NK-92 (cell line): ENCODE data around the gene CACNA2D3.
"Not testable (repeated sequence)": the region's sequence is repeated elsewhere in the genome, so short reads cannot be mapped to it uniquely, and the experiment has no call there.

Source experiments
- DNase-seq: peaks from one replicate; lab custom pipeline; 2025; ENCODE audit not compliant: unreplicated experiment; lab: John Stamatoyannopoulos, UW

The CACNA2D3 gene

DNA sequence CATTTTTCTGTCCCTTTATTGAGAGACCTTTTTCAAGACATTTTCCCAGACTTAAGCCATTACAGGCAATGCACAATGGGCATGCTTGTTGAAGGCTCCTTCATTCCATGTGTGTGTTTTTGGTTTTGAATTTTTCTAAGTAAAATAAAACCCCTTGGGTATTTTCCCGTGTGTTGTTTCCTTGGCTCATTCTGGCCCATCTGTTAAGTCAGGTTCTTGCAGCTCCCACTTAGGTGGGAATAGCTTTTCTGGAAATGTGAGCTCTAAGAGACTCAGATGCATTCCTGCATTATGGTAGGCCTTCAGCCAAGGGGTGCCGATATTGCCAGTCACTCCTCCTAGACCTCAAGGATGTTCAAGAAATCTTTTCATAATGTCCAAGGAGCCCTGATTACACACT, 314.9 kb downstream of the CACNA2D3 start:
- no peak for DNase-seq

DNA sequence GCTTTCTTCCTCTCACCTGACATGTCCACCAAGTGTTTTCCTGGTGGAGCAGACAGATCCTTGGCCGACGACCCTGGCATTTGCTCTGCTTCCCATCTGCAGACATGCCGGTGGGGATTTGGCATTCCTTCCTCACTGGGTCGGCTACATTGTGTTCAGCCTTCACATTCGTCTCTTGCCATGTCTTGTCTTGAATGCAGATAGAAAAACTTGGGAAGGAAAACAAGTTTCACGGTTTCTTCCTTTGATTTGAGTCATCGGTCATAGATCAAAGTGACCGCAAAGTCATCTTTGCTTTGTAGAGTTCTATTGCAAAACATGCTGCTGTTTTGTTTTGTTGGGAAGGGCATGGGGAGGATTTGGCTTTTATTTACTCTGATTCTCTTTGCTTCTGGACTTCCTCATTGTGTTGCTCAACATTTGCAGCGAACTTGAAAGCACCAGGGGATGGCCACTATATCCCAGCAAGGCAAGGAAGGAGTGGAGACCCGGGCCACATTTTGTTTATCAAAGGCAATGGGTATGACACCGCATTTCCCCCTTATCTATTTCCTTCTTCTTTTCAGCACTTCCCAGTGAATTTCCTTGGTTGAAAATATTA, 321.3 kb downstream of the CACNA2D3 start:
- no peak for DNase-seq

DNA sequence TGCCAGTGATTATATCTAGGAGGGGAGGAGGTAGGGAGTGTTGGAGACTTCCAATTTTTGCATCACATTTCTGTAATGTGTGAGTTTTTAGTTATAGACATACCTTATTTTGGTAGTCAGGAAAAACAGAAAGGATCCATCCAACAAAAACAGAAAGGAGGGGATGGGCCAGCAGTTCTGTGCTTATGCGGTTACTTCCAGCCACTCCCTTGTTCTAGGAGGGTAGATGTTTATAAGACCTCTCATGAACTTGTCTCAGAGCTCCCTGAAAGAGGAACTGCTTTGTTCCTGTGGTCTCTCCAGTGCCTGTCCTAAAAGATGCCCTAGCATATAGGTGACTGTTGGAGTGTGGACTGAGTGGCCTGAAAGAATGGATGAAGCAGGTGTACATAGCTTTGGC, 323.3 kb downstream of the CACNA2D3 start:
- no peak for DNase-seq

DNA sequence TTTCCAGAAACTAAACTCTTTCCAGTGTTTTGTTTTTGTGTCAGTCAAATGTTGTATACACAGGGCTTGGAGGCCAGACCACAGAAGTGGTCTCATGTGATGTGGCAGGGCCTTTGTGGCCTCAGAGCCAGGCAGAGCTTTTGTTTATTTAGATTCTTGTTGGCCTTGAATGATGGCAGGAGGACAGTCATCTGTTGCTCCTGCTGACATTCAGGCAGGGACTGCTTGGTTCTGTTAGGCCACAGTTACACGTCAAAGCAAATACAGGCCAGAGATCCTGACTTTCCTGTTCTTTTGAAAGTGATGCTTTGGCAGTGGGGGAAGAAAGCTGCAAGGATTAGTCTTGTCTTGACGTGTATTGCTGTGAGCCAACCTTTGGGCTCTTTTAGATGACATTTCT, 325.1 kb downstream of the CACNA2D3 start:
- no peak for DNase-seq

DNA sequence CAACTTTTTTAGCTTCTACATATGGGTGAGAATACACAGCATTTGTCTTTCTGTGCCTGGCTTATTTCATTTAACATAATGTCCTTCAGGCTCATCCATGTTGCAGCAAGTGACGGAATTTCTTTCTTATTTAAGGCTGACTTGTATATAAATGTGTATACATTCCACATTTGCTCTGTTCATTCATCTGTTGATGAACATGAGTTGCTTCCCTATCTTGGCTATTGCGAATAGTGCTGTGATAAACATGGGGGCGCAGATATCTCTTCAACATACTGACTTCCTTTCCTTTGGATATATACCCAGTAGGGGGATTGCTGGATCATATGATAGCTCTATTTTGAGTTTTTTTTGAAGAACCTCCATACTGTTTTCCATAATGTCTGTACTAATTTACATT, 332.5 kb downstream of the CACNA2D3 start:
- DNase-seq, result no peak

DNA sequence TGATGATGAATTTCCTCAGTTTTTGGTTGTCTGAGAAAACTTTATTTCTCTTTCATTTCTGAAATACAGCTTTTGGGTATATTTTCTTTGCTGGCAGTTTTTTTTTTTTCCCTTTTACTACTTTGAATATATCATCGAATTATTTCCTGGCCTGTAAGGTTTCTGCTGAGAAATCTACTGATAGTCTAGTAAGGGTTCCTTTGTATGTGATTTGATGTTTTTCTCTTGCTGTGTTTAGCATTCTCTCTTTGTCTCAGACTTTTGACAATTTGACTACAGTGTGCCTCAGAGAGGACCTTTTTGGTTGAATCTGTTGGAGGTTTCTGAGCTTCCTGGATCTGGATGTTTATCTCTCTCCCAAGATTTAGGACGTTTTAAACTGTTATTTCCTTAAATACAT, 336.0 kb downstream of the CACNA2D3 start:
- no peak for DNase-seq

DNA sequence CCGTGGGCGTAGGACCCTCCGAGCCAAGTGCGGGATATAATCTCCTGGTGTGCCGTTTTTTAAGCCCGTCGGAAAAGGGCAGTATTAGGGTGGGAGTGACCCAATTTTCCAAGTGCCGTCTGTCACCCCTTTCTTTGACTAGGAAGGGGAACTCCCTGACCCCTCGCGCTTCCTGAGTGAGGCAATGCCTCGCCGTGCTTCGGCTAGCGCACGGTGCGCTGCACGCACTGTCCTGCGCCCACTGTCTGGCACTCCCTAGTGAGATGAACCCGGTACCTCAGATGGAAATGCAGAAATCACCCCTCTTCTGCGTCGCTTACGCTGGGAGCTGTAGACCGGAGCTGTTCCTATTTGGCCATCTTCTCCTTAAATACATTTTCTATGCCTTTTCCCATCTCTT, 342.2 kb downstream of the CACNA2D3 start:
- not testable (repeated sequence) for DNase-seq

DNA sequence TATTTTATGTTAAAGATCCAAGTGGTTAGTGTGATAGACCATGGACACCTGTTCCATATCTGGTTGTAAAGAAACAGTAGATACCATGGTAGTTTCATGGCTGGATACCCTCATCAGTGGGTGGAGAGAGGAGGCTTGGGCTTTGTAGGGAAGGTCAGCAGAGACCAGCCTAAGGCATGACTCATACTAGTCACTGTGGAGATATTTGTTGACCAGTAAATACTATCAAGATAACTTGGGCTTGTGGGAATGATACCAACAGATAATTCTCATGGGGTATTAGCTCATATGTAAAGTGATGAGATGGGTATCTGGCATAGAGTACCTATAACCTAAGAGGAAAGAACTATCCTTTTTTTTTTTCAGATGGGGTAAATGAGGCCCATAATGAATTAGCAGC, 354.5 kb downstream of the CACNA2D3 start:
- no peak for DNase-seq

DNA sequence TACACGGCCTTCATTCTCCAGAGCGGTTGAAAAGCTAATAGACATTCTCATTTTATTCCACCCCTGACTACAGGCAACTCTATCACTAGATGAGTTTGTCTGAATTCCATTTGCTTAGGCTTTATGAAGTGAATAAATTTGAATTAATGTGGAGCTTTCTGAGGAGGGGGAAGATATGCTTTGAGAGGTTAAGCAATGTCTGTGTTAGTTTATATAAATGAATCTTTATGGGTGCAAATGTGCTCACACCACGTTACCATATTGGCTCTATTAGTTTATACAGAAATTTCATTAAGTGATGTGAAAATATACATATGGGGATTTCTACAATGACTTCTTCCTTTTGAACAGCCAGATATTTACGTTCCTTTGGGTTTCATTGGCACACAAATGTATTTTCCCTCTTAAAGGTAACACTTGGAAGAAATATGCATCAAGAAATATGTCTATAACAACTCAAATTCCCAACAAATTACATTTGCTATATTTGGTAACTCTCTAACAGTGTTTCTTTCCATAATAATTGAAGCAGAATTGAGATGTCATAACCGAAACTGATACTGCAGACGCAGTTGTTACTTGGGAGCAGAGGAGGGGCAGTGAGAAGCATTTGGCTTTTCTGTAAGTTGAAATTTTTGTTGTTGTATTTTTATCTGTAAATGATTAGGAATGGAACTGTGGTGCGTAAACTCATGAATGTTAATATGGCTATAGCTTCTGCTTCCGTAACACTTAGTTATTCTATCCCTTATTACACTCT, 359.4 kb downstream of the CACNA2D3 start:
- DNase-seq, result no peak

DNA sequence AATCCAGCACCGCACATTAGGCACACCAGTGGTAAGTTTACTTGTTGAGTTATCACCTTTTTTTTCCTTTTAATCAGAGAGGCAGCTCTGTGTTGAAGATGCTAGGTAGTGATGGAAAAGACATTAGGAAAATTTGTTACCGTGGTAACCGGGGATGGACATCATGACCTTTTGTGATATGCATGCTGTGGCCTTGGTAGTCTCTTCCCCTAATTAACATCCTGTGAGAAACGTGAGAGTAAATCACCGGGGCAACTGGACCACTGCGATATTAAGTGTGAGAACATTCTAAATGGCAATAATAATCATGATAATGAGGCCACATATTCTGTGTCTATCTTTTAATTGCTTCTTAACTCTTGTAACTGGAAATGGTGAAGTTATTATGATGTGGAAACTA, 362.0 kb downstream of the CACNA2D3 start:
- no peak for DNase-seq

DNA sequence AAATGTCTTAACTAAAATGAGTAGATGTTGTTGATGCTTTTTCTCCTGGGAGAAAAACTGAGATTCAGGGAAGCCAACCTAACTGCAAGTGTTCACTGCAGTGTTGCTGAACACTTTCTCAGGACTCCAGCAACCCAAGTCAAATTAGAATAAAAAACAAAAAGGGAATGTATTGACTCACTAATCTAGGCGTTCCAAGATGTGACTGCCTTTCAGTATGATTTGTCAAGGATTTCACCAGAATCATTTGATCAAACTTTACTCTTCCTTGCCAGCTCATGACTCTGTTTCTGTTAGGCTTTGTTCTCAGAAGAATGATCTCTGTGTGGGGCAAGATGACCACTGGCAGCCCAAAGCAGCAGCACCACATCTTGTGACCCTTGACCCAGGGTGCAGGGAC, 364.0 kb downstream of the CACNA2D3 start:
- DNase-seq, result no peak

DNA sequence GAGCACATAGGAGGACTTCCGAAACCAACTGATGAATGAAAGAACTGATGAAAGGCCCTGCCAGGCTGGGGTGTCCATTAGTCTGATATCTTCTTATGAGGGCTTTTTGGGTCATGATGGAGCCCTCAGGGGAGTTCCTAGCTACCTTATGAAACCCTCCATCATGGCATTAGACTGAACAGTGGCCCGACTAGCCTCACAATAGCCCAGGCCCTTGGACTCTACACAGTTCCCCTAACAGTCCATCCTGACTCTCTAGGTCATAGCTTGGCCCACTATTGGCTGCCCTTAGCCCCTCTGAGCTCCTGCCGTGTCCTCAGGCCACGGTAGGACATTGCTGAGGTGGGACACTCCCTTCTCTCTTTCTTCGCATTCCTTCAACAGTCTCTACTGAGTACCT, 365.9 kb downstream of the CACNA2D3 start:
- DNase-seq, result no peak

DNA sequence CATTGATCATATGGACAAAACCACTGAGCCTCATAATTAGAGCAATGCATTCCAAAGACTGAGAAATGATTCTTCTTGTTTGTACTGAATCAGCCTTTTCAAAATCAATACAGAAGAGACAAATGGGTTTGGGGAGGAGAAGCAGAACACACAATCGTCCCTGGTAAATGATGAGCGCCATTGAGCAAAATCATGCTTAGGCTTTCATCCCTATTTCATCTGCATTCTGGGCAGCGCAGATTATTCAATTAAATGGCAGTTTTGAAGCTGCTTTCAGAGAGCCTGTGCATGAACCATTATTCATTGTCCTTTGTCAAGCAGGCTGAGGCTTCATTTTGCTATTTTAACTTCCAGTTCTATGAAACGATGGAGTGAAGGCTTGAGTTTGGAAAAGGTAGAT, 371.9 kb downstream of the CACNA2D3 start:
- no peak for DNase-seq

DNA sequence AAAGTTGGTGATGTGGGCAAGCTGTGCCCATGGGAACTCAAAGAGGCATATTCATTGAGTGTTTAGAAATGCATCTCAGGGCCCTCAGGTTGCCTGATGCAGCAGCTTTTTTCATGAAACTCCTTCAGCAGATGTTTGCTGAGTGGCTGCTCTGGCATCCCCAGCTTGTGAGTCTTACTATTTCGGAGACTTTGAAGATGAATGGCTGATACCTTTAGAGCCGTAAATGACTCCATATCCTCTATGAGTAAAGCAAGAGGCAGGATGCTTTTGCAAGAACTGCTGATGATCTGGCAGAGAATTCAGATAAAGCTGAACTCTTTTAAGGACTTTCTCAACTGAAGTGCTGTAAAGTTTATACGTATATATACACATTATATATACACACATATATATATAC, 384.3 kb downstream of the CACNA2D3 start:
- DNase-seq, result no peak

DNA sequence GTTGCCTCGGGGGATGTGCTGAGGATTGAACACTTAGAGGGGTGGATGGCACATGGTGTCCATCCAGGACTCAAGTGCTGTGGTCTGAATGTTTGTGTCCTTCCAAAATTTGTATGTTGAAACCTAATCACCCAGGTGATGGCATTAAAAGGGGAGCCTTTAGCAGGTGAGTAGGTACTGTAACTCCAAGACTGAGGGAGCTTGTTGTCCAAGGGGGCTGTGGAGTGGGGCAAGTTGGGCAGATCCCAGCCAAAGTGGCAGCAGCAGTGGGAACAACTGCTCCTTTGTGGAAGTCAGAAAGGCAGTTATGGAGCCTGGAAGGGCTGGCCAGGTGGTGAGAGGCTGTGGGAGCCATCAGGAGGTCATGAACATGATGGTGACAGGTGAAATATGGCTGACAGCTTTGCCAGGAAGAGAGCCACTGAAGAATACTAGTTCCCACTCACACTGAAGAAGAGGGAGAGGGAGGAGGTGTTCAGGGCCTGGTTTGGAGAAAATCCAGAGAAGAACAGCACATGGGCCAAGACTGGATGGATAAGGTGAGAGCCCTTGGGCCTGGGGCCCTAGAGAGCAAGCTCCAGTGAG, 385.6 kb downstream of the CACNA2D3 start:
- DNase-seq, result no peak

DNA sequence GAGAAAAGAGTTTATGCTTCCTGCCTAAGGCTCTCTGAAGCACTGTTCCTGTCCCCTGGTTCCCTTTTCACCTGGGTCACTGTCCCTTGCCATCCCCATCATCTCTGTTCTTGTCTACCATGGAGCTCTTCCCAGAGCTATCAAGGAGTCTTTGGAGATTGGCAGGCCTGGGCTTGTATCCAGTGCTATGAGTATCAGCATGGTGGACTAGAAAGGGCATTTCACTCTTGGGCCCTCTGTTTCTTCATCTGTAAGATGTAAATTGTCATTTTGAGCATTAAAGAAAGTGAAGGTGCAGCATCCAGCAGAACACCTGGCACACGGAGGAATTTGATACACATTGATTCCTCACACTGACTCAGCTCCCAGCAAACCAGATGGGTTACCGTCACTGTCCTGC, 388.2 kb downstream of the CACNA2D3 start:
- no peak for DNase-seq

DNA sequence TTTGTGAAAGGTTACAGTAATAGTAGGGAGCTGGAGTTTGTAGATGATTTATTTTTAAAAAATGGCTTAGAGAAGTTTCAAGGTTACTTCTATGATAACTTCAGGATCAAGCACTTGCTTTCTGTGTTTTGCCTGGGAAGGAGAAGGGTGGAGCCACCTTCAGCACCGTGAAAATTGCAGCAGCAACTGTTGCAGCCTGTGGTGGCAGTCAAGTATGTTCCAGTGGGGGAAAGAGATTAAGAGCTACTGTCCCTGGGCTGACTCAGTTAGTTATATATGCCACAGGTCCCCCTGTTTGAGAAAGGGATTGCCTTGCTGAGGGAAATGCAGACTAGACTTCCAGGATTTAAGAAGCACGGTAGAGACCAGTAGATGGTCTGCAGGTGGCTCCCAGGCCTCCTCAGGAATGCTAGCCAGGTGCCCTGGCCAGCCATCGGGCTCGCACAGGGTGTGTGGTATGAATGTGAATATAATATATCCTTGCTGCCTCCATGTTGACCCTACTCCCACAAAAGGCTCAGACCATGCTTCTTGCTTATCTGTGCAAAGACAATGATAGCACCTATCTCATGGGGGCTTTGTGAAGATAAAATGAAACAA, 389.5 kb downstream of the CACNA2D3 start:
- no peak for DNase-seq

DNA sequence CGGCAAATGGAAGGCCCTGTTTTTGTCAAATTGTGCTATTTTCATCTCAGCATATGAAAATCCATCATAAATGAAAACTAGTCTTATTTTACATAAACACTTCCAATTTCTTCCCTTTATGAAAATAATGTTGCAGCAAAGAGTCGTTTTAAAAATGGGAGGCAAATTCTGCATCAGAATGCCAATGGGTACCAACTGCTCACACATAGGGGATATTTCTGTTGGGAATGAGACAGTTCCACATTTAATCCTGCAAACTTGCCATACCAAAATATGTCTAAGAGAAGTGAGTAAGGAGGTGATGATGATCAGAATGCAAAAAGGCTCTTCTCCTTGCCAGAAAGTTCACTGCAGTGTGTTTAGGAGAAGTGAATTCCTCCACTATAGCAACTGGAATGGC, 391.7 kb downstream of the CACNA2D3 start:
- no peak for DNase-seq

DNA sequence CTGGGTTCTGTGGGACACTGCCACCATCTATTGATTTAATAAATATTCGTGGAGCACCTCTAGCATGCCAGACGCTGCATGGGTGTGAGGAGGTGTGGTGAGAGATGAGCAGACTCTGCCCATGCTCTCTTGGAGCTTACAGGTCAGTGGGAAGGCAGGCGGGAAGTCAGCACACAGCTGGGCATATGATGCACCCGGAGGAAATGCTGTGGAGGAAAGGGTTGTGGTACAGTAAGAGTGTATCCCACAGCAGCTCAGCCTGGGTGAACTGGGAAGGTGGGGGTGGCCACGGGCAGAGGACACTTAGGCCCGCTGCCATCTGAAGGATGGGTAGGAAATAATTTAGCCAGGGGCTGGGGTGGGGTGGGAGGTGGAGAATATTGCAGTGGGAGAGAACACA, 392.1 kb downstream of the CACNA2D3 start:
- DNase-seq, result no peak

DNA sequence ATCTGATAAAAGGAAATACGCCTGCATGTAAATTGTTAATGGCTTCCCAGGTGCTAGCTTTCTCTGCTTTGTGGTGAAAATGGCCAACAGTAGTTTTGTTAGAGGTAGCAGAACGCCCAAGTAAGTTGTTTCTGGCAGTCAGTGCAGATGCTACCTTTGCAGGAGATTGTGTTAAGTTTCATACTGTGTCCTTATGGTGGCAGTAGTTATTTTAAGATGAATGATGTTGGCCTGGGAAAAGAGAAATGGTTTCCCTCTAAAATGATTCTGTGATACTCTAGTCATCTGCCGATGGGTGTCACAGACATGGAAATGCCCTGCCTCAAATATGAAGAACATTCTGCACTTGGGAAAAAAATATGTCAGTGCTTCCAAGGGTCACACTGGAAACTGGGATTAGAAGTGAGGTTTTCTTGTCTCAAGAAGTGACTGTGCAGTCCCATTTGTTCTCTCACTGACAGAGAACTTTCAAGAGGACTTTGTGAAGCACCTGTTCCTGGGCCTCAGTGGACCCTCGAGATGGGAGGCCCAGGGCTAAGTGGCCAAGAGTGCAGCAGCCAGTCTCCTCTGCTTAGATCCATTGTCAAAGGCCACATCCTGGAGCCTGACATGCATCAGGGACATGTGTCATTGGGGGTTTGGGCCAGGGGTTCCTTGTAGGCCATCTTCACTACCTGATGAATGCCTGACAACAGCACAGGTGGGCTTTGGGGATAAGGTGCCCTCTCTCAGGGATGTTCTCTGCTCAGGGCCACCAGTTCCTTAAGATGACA, 393.3 kb downstream of the CACNA2D3 start:
- DNase-seq, result no peak

DNA sequence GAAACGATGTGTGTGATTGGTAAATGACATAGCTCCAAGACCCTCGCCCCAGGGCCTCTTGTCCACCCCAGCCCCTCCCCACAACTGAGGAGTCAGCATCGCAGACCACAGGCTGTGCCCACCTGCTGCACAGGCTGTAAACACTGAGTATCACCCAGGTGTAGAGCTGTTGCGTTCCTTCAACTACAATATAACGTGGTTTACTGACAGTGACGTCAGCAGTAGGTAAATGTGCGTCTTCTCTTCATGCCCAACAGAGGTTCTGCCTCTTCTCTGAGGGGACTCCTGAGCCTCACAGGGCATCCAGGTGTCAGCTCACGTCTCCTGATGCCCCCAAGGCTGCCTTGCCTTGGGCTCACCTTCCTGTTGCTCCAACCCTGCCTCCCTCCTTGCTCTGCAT, 395.1 kb downstream of the CACNA2D3 start:
- DNase-seq, result no peak
